C4-2B (cell line): ENCODE data around the gene INSIG2.

Source experiments
- H3K27ac ChIP-seq: fragments of 450-650 bp; 2 replicates; pipeline ENCODE4 v1.5.1; 2017
- CTCF ChIP-seq: fragments of 450-650 bp; conservative IDR thresholded peaks from 2 replicates; pipeline ENCODE4 v1.5.1; 2017; ENCODE audit warnings: mild to moderate bottlenecking
- ZFX ChIP-seq: fragments of 450-650 bp; IDR thresholded peaks from 2 replicates; pipeline ENCODE4 v1.6.1; 2017

INSIG2 gene

DNA sequence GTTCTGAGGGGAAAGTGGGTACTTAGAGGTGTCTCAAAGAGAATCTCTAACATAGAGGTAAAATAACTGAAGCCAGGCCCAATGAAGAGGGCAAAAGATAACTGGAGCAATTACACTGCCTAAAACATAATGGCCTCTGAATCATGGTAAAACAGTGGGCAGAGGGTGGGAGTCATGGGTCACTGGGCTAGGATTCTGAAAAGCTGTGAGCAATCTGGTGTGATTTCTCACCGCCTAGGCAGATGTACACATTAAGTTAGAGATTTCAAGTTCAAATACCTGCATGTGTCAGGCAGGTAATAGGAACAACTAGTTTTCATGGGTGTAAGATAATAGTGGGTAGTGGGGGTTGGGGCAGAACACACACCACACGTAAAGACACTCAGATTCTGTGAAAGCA is 45.6 kb downstream of the INSIG2 start:
- TF ChIP-seq ZFX: no peak
- no peak for TF ChIP-seq CTCF
- H3K27ac ChIP-seq: no peak overlapping the region

GRCh38 chr2:118134650-118135049 is 46.4 kb downstream of the INSIG2 start:
- no peak overlapping the region for H3K27ac ChIP-seq
- TF ChIP-seq CTCF (no peak), ZFX (no peak)

DNA sequence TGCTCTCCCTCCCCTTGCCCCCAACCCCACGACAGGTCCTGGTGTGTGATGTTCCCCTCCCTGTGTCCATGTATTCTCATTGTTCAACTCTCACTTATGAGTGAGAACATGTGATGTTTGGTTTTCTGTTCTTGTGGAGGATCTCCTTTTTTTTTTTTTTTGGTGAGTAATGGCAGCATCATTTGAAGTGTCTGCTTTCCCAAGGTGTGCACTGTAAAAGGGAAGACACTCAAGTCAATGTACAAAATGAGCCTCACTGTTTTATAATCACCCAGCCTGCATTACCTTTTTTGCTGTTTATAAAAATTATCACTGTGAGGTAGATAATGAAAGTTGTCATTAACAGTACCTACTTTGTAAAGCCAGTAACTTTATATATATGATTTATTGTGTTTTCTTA is 56.9 kb downstream of the INSIG2 start:
- TF ChIP-seq CTCF (no peak), ZFX (no peak)
- no peak overlapping the region for H3K27ac ChIP-seq

GRCh38 chr2:118145806-118146205 is 57.5 kb downstream of the INSIG2 start:
- H3K27ac ChIP-seq: no peak overlapping the region
- no peak for TF ChIP-seq ZFX
- TF ChIP-seq CTCF: no peak

DNA sequence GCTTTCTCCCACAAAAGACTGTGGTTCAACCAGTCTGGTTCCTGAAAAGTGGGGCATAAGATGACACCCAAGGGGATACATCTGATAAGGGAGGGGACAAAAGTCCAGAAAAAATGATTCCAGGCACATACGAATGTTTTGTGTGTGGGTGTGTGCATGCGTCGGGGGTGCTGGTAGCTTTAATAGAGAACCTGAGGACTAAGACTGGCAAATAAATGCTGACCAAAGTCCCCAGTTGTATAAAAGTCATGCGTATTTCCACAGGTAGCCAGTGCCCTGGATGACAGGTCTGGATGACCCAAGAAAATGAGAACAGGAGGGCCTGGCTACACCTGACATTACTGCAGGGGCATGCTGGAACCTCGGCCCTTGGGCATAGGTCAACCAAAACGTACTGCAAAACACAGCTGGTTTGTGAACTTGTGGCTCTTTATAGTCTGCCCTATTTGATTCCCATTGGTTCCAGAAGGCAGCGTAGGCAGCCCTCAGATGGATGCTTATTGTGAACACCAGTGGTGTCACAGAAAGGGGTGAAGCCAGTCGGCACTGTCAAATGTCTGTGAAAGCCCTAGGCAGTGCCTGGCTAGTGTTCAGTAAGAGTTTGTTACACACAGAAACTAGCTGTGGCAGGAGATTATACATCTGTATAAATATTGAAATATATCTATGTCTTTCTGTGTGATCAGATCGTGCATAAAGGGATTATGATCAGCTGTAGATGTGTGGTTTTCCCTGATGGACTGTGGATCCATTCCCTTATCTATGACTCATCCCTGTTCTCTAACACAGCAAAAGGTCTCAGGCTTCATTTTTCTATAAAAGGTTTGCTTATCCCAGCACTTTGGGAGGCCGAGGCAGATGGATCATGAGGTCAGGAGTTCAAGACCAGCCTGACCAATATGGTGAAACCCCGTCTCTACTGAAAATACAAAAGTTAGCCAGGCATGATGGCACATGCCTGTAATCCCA is 58.3 kb downstream of the INSIG2 start:
- H3K27ac ChIP-seq: no peak overlapping the region
- no peak for TF ChIP-seq CTCF
- no peak for TF ChIP-seq ZFX

- TF ChIP-seq ZFX: no peak
- no peak for TF ChIP-seq CTCF
Observed at GRCh38 chr2:118148133-118148532, 59.9 kb downstream of the INSIG2 start.

DNA sequence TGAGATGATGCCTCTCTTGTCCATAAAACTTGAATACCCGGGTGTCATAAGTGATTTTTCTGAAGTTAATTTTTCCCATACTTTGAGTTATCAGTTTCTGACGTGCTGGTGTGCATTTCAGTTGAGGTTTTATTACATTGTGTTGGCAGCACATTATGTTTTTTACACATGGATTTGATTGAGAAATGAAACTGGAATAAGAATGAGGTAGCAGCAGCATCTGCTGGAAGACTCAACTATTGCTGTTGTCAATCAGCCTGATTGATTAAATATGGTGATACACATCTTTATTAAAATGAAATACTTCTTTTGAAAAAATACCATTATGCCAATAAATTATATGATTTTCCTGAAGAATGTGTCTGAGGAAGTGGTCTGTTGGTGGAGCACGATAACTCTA is 60.5 kb downstream of the INSIG2 start:
- no peak overlapping the region for H3K27ac ChIP-seq
- TF ChIP-seq ZFX (no peak), CTCF (peak; percentile 52)

More at GRCh38 chr2:118148133-118148532, 59.9 kb downstream of the INSIG2 start:
- H3K27ac ChIP-seq: no peak overlapping the region
